SK-N-SH treated with all-trans-retinoic acid at 6 μM for 48 hours (cell line): ENCODE results near the gene CENPQ.

Experiments
- ATAC-seq: fragments of 200-7000 bp; cut with Tn5 transposase; 3 replicates; pipeline ENCODE4 v1.9.1; 2020; ENCODE audit warnings: mild to moderate bottlenecking, moderate library complexity
- ARNTL ChIP-seq: fragments of 450-650 bp; formaldehyde crosslinking; IDR thresholded peaks from 2 replicates; pipeline ENCODE4 v1.5.0; 2020; ENCODE audit warnings: low read depth, mild to moderate bottlenecking, moderate library complexity, borderline replicate concordance
- BACH2 ChIP-seq: fragments of 250-450 bp; sonication (Bioruptor Pico); IDR thresholded peaks from 2 replicates; pipeline ENCODE4 v1.9.0; 2021; ENCODE audit warnings: mild to moderate bottlenecking, borderline replicate concordance
- CSDC2 ChIP-seq: fragments of 250-450 bp; sonication (Bioruptor Pico); IDR thresholded peaks from 2 replicates; pipeline ENCODE4 v1.5.0; 2020; ENCODE audit warnings: mild to moderate bottlenecking, moderate library complexity
- CSRNP3 ChIP-seq: fragments of 250-450 bp; sonication (Bioruptor Pico); IDR thresholded peaks from 2 replicates; pipeline ENCODE4 v1.5.1; 2021; ENCODE audit warnings: mild to moderate bottlenecking, moderate library complexity
- ESRRG ChIP-seq: fragments of 250-450 bp; sonication (Bioruptor Pico); IDR thresholded peaks from 2 replicates; pipeline ENCODE4 v1.6.1; 2021; ENCODE audit warnings: mild to moderate bottlenecking
- ISL1 ChIP-seq: fragments of 250-450 bp; sonication (Bioruptor Pico); IDR thresholded peaks from 2 replicates; pipeline ENCODE4 v2.1.2; 2022; ENCODE audit warnings: mild to moderate bottlenecking, moderate library complexity
- OSR1 ChIP-seq: fragments of 250-450 bp; sonication (Bioruptor Pico); IDR thresholded peaks from 2 replicates; pipeline ENCODE4 v1.8.0; 2022; ENCODE audit warnings: moderate library complexity, mild to moderate bottlenecking, inconsistent platforms
- PATZ1 ChIP-seq: fragments of 250-450 bp; sonication (Bioruptor Pico); IDR thresholded peaks from 2 replicates; pipeline ENCODE4 v1.8.0; 2020; ENCODE audit warnings: mild to moderate bottlenecking, moderate library complexity, borderline replicate concordance
- PPARA ChIP-seq: fragments of 250-450 bp; sonication (Bioruptor Pico); IDR thresholded peaks from 2 replicates; pipeline ENCODE4 v1.5.0; 2020; ENCODE audit warnings: mild to moderate bottlenecking, borderline replicate concordance
- RARB ChIP-seq: fragments of 250-450 bp; sonication (Bioruptor Pico); IDR thresholded peaks from 2 replicates; pipeline ENCODE4 v1.8.0; 2021; ENCODE audit warnings: mild to moderate bottlenecking, moderate library complexity
- SNAI2 ChIP-seq: fragments of 250-450 bp; sonication (Bioruptor Pico); IDR thresholded peaks from 2 replicates; pipeline ENCODE4 v1.5.0; 2020; ENCODE audit warnings: mild to moderate bottlenecking, moderate library complexity
- TCF4 ChIP-seq: fragments of 250-450 bp; sonication (Bioruptor Pico); IDR thresholded peaks from 2 replicates; pipeline ENCODE4 v1.8.0; 2021; ENCODE audit warnings: mild to moderate bottlenecking, moderate library complexity, borderline replicate concordance
- ZC3H10 ChIP-seq: fragments of 250-450 bp; sonication (Bioruptor Pico); IDR thresholded peaks from 2 replicates; pipeline ENCODE4 v1.5.1; 2021; ENCODE audit warnings: mild to moderate bottlenecking, moderate library complexity
- ZFP3 ChIP-seq: fragments of 250-450 bp; sonication (Bioruptor Pico); IDR thresholded peaks from 2 replicates; pipeline ENCODE4 v1.5.0; 2020; ENCODE audit warnings: mild to moderate bottlenecking, moderate library complexity
- ZFP30 ChIP-seq: fragments of 450-650 bp; formaldehyde crosslinking; IDR thresholded peaks from 2 replicates; pipeline ENCODE4 v1.5.0; 2022; ENCODE audit warnings: mild to moderate bottlenecking, moderate library complexity
- ZNF565 ChIP-seq: fragments of 450-650 bp; formaldehyde crosslinking; conservative IDR thresholded peaks from 2 replicates; pipeline ENCODE4 v1.5.0; 2020; ENCODE audit warnings: low read depth, mild to moderate bottlenecking, moderate library complexity
- ZNF70 ChIP-seq: fragments of 450-650 bp; formaldehyde crosslinking; IDR thresholded peaks from 2 replicates; pipeline ENCODE4 v1.5.0; 2020; ENCODE audit warnings: mild to moderate bottlenecking, moderate library complexity
- ZNF8 ChIP-seq: fragments of 450-650 bp; formaldehyde crosslinking; IDR thresholded peaks from 2 replicates; pipeline ENCODE4 v1.5.0; 2020; ENCODE audit warnings: mild to moderate bottlenecking, moderate library complexity
- TF ChIP-seq, protein P1 (sequence below): fragments of 250-450 bp; sonication (Bioruptor Pico); IDR thresholded peaks from 2 replicates; pipeline ENCODE4 v1.5.0; 2020; ENCODE audit warnings: mild to moderate bottlenecking, moderate library complexity
- TF ChIP-seq, protein P2 (sequence below): fragments of 250-450 bp; sonication (Bioruptor Pico); IDR thresholded peaks from 2 replicates; pipeline ENCODE4 v1.5.1; 2020; ENCODE audit warnings: low read depth, mild to moderate bottlenecking, moderate library complexity

CENPQ gene

DNA sequence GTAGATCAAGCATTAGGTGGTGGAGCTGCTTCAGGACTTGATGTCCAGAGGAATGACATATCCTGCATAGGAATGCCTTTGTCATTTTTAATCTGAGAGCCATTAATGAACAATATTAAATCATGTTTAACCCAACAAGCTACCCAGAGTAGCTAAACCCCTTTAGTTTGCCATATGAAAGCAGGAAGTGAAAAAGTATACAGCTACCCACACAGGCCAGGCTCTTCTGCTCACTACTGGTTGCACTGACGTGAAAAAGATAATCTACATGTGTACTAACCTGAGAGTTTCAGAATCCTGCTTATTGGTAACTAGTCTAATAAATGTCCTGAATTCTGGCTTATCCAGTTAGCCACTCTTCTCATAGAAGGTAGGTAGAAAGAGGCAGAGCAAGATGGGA, 56.5 kb downstream of the CENPQ start (continued):
- TF ChIP-seq, protein P1, sequence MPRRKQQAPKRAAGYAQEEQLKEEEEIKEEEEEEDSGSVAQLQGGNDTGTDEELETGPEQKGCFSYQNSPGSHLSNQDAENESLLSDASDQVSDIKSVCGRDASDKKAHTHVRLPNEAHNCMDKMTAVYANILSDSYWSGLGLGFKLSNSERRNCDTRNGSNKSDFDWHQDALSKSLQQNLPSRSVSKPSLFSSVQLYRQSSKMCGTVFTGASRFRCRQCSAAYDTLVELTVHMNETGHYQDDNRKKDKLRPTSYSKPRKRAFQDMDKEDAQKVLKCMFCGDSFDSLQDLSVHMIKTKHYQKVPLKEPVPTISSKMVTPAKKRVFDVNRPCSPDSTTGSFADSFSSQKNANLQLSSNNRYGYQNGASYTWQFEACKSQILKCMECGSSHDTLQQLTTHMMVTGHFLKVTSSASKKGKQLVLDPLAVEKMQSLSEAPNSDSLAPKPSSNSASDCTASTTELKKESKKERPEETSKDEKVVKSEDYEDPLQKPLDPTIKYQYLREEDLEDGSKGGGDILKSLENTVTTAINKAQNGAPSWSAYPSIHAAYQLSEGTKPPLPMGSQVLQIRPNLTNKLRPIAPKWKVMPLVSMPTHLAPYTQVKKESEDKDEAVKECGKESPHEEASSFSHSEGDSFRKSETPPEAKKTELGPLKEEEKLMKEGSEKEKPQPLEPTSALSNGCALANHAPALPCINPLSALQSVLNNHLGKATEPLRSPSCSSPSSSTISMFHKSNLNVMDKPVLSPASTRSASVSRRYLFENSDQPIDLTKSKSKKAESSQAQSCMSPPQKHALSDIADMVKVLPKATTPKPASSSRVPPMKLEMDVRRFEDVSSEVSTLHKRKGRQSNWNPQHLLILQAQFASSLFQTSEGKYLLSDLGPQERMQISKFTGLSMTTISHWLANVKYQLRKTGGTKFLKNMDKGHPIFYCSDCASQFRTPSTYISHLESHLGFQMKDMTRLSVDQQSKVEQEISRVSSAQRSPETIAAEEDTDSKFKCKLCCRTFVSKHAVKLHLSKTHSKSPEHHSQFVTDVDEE: no peak

DNA sequence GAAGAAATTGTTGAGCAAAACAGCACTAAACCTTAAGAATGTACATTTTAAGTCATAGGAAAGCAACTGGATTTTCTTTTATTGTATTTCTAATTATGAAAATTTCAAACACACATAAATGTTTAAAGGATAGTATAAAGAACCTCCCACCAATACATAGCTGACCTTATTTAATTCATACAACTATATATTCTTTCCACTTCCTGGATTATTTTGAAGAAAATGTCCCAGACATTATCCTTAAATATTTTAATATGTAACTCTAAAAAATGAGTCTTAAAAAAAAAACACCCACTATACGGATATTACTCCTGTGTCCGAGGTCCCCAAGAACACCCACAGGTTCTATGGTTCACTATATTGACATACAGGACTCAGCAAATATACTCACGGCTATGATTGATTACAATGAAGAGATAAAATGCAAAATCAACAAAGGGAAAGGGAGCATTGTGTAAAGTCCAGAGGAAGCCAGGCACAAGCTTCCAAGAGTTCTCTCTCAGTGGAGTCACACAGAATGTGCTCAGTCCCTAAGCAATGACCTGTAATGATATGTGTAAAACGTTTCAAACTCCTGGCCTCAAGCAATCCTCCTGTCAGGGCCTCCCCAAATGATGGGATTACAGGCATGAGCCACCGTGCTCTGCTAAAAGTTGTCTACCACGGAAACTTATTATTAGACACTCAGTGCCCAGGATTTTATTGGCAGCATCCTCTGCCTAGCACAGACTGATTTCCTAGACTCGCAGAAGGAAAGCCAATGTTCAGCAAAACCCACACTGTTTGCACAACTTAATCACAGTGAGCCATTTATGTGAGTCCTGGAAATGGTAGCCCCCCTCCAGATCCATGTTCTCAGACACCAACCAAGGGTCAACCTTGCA, 59.8 kb downstream of the CENPQ start:
- no peak for ATAC-seq
- TF ChIP-seq ESRRG: no peak
- no peak for TF ChIP-seq ZNF565 (CRISPR knock-in tag)
- no peak for TF ChIP-seq RARB (CRISPR knock-in tag)
- TF ChIP-seq ZFP30: no peak
- TF ChIP-seq BACH2 (CRISPR knock-in tag): no peak
- no peak for TF ChIP-seq ARNTL (CRISPR knock-in tag)
- no peak for TF ChIP-seq ZC3H10 (CRISPR knock-in tag)
- no peak for TF ChIP-seq OSR1 (CRISPR knock-in tag)
- no peak for TF ChIP-seq ZFP3 (CRISPR knock-in tag)
- TF ChIP-seq, protein P2, sequence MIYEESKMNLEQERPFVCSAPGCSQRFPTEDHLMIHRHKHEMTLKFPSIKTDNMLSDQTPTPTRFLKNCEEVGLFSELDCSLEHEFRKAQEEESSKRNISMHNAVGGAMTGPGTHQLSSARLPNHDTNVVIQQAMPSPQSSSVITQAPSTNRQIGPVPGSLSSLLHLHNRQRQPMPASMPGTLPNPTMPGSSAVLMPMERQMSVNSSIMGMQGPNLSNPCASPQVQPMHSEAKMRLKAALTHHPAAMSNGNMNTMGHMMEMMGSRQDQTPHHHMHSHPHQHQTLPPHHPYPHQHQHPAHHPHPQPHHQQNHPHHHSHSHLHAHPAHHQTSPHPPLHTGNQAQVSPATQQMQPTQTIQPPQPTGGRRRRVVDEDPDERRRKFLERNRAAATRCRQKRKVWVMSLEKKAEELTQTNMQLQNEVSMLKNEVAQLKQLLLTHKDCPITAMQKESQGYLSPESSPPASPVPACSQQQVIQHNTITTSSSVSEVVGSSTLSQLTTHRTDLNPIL: no peak
- TF ChIP-seq, protein P1: no peak
- no peak for TF ChIP-seq ZNF70 (CRISPR knock-in tag)
- TF ChIP-seq PPARA (CRISPR knock-in tag): no peak
- TF ChIP-seq PATZ1: no peak
- TF ChIP-seq CSDC2: no peak
- TF ChIP-seq CSRNP3 (CRISPR knock-in tag): no peak
- TF ChIP-seq TCF4 (CRISPR knock-in tag): no peak
- TF ChIP-seq ZNF8: no peak
- TF ChIP-seq SNAI2 (CRISPR knock-in tag): no peak

- no peak for ATAC-seq
- no peak for TF ChIP-seq OSR1 (CRISPR knock-in tag)
- TF ChIP-seq ISL1: no peak
- no peak for TF ChIP-seq TCF4 (CRISPR knock-in tag)
- TF ChIP-seq PPARA (CRISPR knock-in tag): no peak
- no peak for TF ChIP-seq ZFP3 (CRISPR knock-in tag)
- TF ChIP-seq, protein P1: no peak
- TF ChIP-seq ZNF70 (CRISPR knock-in tag): no peak
- no peak for TF ChIP-seq CSDC2
Observed at GRCh38 chr6:49523901-49524300, 60.7 kb downstream of the CENPQ start.
